Progenitor cell of endocrine pancreas (in vitro differentiated cells): ENCODE measurements around the gene HMGB1. TPM values are rescaled to one million over a fixed set of nuclear protein-coding genes. Genes with fewer than 3 reads are reported as not detected.
A peak's percentile ranks its signal among the peaks of the same experiment; 100 is the strongest.
"Not testable (repeated sequence)": the region's sequence is repeated elsewhere in the genome, so short reads cannot be mapped to it uniquely, and the experiment has no call there.

ENCODE experiments used
- DNase-seq: peaks from one replicate; pipeline ENCODE4 v3.0.0; 2021; ENCODE audit warnings: low spot score; ENCODE audit not compliant: unreplicated experiment
- H3K27ac Mint-ChIP-seq: 2 replicates; pipeline ENCODE4 v1.8.0; 2021; ENCODE audit warnings: mild to moderate bottlenecking, moderate library complexity, mixed read lengths
- H3K27me3 Mint-ChIP-seq: 2 replicates; pipeline ENCODE4 v1.8.0; 2021; ENCODE audit warnings: mixed read lengths
- H3K36me3 Mint-ChIP-seq: 2 replicates; pipeline ENCODE4 v1.8.0; 2022; ENCODE audit warnings: mixed read lengths; ENCODE audit not compliant: insufficient read depth
- H3K4me1 Mint-ChIP-seq: 2 replicates; pipeline ENCODE4 v1.8.0; 2021; ENCODE audit warnings: low read depth, mixed read lengths
- H3K4me3 Mint-ChIP-seq: 2 replicates; pipeline ENCODE4 v1.8.0; 2021; ENCODE audit warnings: low read depth, mild to moderate bottlenecking, moderate library complexity, mixed read lengths
- H3K9me3 Mint-ChIP-seq: 2 replicates; pipeline ENCODE4 v1.8.0; 2021; ENCODE audit warnings: low read depth, mixed read lengths
- CTCF ChIP-seq: fragments of 200-600 bp; sonication (generic); IDR thresholded peaks from one replicate; pipeline ENCODE4 v1.5.0; 2021; ENCODE audit warnings: antibody characterized with exemption, mild to moderate bottlenecking; ENCODE audit not compliant: unreplicated experiment
- total RNA-seq: library from RNA; stranded (reverse); gene quantifications from 2 replicates; pipeline ENCODE4 v1.2.1, GENCODE V29; 2021

The HMGB1 gene
- total RNA-seq, 1 donor from 2014 or later = 441 TPM

GRCh38 chr13:30456290-30456689 lies 9.4 kb downstream of the HMGB1 start:
- peak overlapping the region; percentile 17 for H3K27ac Mint-ChIP-seq
- H3K4me3 Mint-ChIP-seq = no peak overlapping the region
- H3K4me1 Mint-ChIP-seq = peaks cover 6% of the 10 kb centered on the region
- peaks cover 4% of the 10 kb centered on the region for H3K36me3 Mint-ChIP-seq
- no peak for DNase-seq
- H3K9me3 Mint-ChIP-seq = no peaks in the 10 kb centered on the region
- TF ChIP-seq CTCF = no peak
- H3K27me3 Mint-ChIP-seq = no peaks in the 10 kb centered on the region

- no peak for DNase-seq
- peaks cover 6% of the 10 kb centered on the region for H3K4me1 Mint-ChIP-seq
- H3K27ac Mint-ChIP-seq = no peak overlapping the region
- H3K9me3 Mint-ChIP-seq = no peaks in the 10 kb centered on the region
- no peaks in the 10 kb centered on the region for H3K27me3 Mint-ChIP-seq
- peaks cover 3% of the 10 kb centered on the region for H3K36me3 Mint-ChIP-seq
- H3K4me3 Mint-ChIP-seq = no peak overlapping the region
- TF ChIP-seq CTCF = no peak
Observed at GRCh38 chr13:30454991-30455390, 10.7 kb downstream of the HMGB1 start.

GRCh38 chr13:30453727-30454126 lies 12.0 kb downstream of the HMGB1 start:
- Mint-ChIP-seq H3K4me3 (no peak overlapping the region), H3K36me3 (peaks cover 1% of the 10 kb centered on the region), H3K27ac (no peak overlapping the region), H3K4me1 (peaks cover 1% of the 10 kb centered on the region), H3K9me3 (no peaks in the 10 kb centered on the region), H3K27me3 (no peaks in the 10 kb centered on the region)
- DNase-seq = no peak
- peak; percentile 31 for TF ChIP-seq CTCF

- not testable (repeated sequence) for H3K4me3 Mint-ChIP-seq, H3K9me3 Mint-ChIP-seq, H3K4me1 Mint-ChIP-seq, DNase-seq, H3K36me3 Mint-ChIP-seq, H3K27ac Mint-ChIP-seq, H3K27me3 Mint-ChIP-seq
Observed at GRCh38 chr13:30451476-30451875, 14.3 kb downstream of the HMGB1 start.

- peaks cover 7% of the 10 kb centered on the region for H3K4me1 Mint-ChIP-seq
- H3K36me3 Mint-ChIP-seq = no peaks in the 10 kb centered on the region
- peaks cover 7% of the 10 kb centered on the region for H3K27me3 Mint-ChIP-seq
- DNase-seq = no peak
- TF ChIP-seq CTCF = no peak
- H3K4me3 Mint-ChIP-seq = no peak overlapping the region
- no peak overlapping the region for H3K27ac Mint-ChIP-seq
- no peaks in the 10 kb centered on the region for H3K9me3 Mint-ChIP-seq
Observed at GRCh38 chr13:30450066-30450465, 15.7 kb downstream of the HMGB1 start.

GRCh38 chr13:30448441-30448840 lies 17.3 kb downstream of the HMGB1 start:
- TF ChIP-seq CTCF = no peak
- H3K9me3 Mint-ChIP-seq = no peaks in the 10 kb centered on the region
- peaks cover 7% of the 10 kb centered on the region for H3K4me1 Mint-ChIP-seq
- H3K27me3 Mint-ChIP-seq = peaks cover 9% of the 10 kb centered on the region
- H3K27ac Mint-ChIP-seq = no peak overlapping the region
- no peaks in the 10 kb centered on the region for H3K36me3 Mint-ChIP-seq
- H3K4me3 Mint-ChIP-seq = no peak overlapping the region
- DNase-seq = no peak
